Cardiac muscle cell (in vitro differentiated cells and primary cell): ENCODE results near the gene MYL10. TPM values are rescaled to one million over a fixed set of nuclear protein-coding genes. Genes with fewer than 3 reads are reported as not detected.

Experiments used
- DNase-seq, 2 donors: peaks; one replicate each; pipeline versions ENCODE4 v3.0.0 to v3.0.0-alpha.2; 2010 to 2017; ENCODE audit warnings: low read depth in 1 of 2, low spot score in 1 of 2
- H3K27ac ChIP-seq: fragments of 200-600 bp; sonication (generic); 2 replicates; pipeline ENCODE4 v1.5.1; 2016
- H3K27me3 ChIP-seq: fragments of 200-600 bp; sonication (generic); 2 replicates; pipeline ENCODE4 v1.6.0; 2016; ENCODE audit warnings: control low read depth
- H3K36me3 ChIP-seq: fragments of 200-600 bp; sonication (generic); 2 replicates; pipeline ENCODE4 v1.5.1; 2016; ENCODE audit warnings: control low read depth
- H3K4me1 ChIP-seq: fragments of 200-600 bp; sonication (generic); 2 replicates; pipeline ENCODE4 v1.8.1; 2017; ENCODE audit warnings: low read depth, mild to moderate bottlenecking, mixed run types
- H3K4me3 ChIP-seq: fragments of 200-600 bp; sonication (generic); 2 replicates; pipeline ENCODE4 v1.5.1; 2016; ENCODE audit warnings: mild to moderate bottlenecking
- H3K9me3 ChIP-seq: fragments of 200-600 bp; sonication (generic); 2 replicates; pipeline ENCODE4 v1.5.1; 2017; ENCODE audit warnings: low read depth, mild to moderate bottlenecking, control low read depth
- CTCF ChIP-seq: IDR thresholded peaks from 2 replicates; pipeline ENCODE4 v1.5.1; 2012; ENCODE audit warnings: low read depth, mild to moderate bottlenecking, low read length
- polyA plus RNA-seq: library from polyadenylated mRNA; unstranded; fragments of >200 nt; fragmentation: Nextera tagmentation; extraction: Ambion mirVana; gene quantifications from 2 replicates; pipeline ENCODE4 v1.2.1, GENCODE V29; 2016
- total RNA-seq: library from RNA; depleted of rRNA; stranded (reverse); fragments of >200 nt; gene quantifications from 2 replicates; pipeline ENCODE4 v1.2.3, GENCODE V29; 2016

The MYL10 gene
- total and polyA plus RNA-seq, 2 experiments from 2014 or later, result not detected

- H3K9me3 ChIP-seq, result peaks cover 3% of the 10 kb centered on the region
- H3K27ac ChIP-seq, result no peak overlapping the region
- no peak for DNase-seq
- TF ChIP-seq CTCF, result no peak
- no peaks in the 10 kb centered on the region for H3K4me1 ChIP-seq
- H3K36me3 ChIP-seq, result no peaks in the 10 kb centered on the region
- no peaks in the 10 kb centered on the region for H3K27me3 ChIP-seq
- no peak overlapping the region for H3K4me3 ChIP-seq
Measured at GRCh38 chr7:101572156-101572555, 56.9 kb downstream of the MYL10 start.

GRCh38 chr7:101567230-101567629 lies 61.9 kb downstream of the MYL10 start:
- TF ChIP-seq CTCF, result no peak
- no peak for DNase-seq
- Histone ChIP-seq H3K27ac (no peak overlapping the region), H3K4me1 (no peaks in the 10 kb centered on the region), H3K27me3 (no peaks in the 10 kb centered on the region), H3K9me3 (peaks cover 3% of the 10 kb centered on the region), H3K36me3 (no peaks in the 10 kb centered on the region), H3K4me3 (no peak overlapping the region)

- Histone ChIP-seq H3K36me3 (no peaks in the 10 kb centered on the region), H3K4me1 (no peaks in the 10 kb centered on the region), H3K9me3 (no peaks in the 10 kb centered on the region), H3K27me3 (no peaks in the 10 kb centered on the region), H3K27ac (no peak overlapping the region), H3K4me3 (no peak overlapping the region)
- no peak for TF ChIP-seq CTCF
- DNase-seq, result no peak
Measured at GRCh38 chr7:101565601-101566209, 63.4 kb downstream of the MYL10 start.

- no peaks in the 10 kb centered on the region for H3K36me3 ChIP-seq
- no peaks in the 10 kb centered on the region for H3K4me1 ChIP-seq
- peak in 1 of 2 donors; percentile 43 for DNase-seq
- no peaks in the 10 kb centered on the region for H3K9me3 ChIP-seq
- no peak overlapping the region for H3K4me3 ChIP-seq
- no peaks in the 10 kb centered on the region for H3K27me3 ChIP-seq
- no peak for TF ChIP-seq CTCF
- H3K27ac ChIP-seq, result no peak overlapping the region
Measured at GRCh38 chr7:101564778-101565211, 64.3 kb downstream of the MYL10 start.

- no peak overlapping the region for H3K4me3 ChIP-seq
- no peaks in the 10 kb centered on the region for H3K4me1 ChIP-seq
- no peak for DNase-seq
- H3K27ac ChIP-seq, result no peak overlapping the region
- no peaks in the 10 kb centered on the region for H3K27me3 ChIP-seq
- no peak for TF ChIP-seq CTCF
- H3K9me3 ChIP-seq, result no peaks in the 10 kb centered on the region
- H3K36me3 ChIP-seq, result no peaks in the 10 kb centered on the region
Measured at GRCh38 chr7:101563943-101564777, 64.9 kb downstream of the MYL10 start.

Other genes with a start within 250 kb of the MYL10 start
- gene CUX1, start 188.3 kb upstream of the MYL10 start, total RNA-seq, result 71.7 and 85.3 TPM in 2 replicates
- gene CUX1, start 188.3 kb upstream of the MYL10 start, polyA plus RNA-seq, result 66.6 and 67.7 TPM in 2 replicates